Parathyroid adenoma (tissue), 2 donors: Measurements from ENCODE around the gene FARS2.
"Not testable (repeated sequence)": the region's sequence is repeated elsewhere in the genome, so short reads cannot be mapped to it uniquely, and the experiment has no call there.

Experiments used
- H2AFZ ChIP-seq: fragments of 300-600 bp; sonication (generic); one replicate; pipeline ENCODE4 v1.7.0; 2017; ENCODE audit warnings: antibody characterized with exemption, mild to moderate bottlenecking
- H3K27ac ChIP-seq: fragments of 300-600 bp; sonication (generic); one replicate; pipeline ENCODE4 v1.7.0; 2017
- H3K27me3 ChIP-seq: fragments of 300-600 bp; sonication (generic); one replicate; pipeline ENCODE4 v1.7.0; 2017; ENCODE audit warnings: low read length; ENCODE audit not compliant: control insufficient read depth, insufficient read depth
- H3K36me3 ChIP-seq: fragments of 300-600 bp; sonication (generic); one replicate; pipeline ENCODE4 v1.7.0; 2017; ENCODE audit warnings: low read length; ENCODE audit not compliant: control insufficient read depth, insufficient read depth
- H3K4me1 ChIP-seq: fragments of 300-600 bp; sonication (generic); one replicate; pipeline ENCODE4 v1.7.0; 2017; ENCODE audit warnings: control low read depth
- H3K4me2 ChIP-seq: fragments of 300-600 bp; sonication (generic); one replicate; pipeline ENCODE4 v1.7.0; 2017; ENCODE audit warnings: low read length
- H3K4me3 ChIP-seq: fragments of 300-600 bp; sonication (generic); one replicate; pipeline ENCODE4 v1.7.0; 2017; ENCODE audit warnings: low read depth, low read length
- H3K79me2 ChIP-seq: fragments of 300-600 bp; sonication (generic); one replicate; pipeline ENCODE4 v1.7.0; 2017; ENCODE audit warnings: control low read depth
- H3K9ac ChIP-seq: fragments of 300-600 bp; sonication (generic); one replicate; pipeline ENCODE4 v1.7.0; 2017; ENCODE audit warnings: mild to moderate bottlenecking
- H3K9me3 ChIP-seq: fragments of 300-600 bp; sonication (generic); one replicate; pipeline ENCODE4 v1.7.0; 2017; ENCODE audit warnings: low read length; ENCODE audit not compliant: control insufficient read depth
- TF ChIP-seq, protein P1 (sequence below): fragments of 300-600 bp; sonication (generic); IDR thresholded peaks from one replicate; pipeline ENCODE4 v1.7.0; 2017; ENCODE audit warnings: antibody characterized with exemption, mild to moderate bottlenecking
- donor health status: primary hyperparathyroidism.

Gene FARS2

DNA sequence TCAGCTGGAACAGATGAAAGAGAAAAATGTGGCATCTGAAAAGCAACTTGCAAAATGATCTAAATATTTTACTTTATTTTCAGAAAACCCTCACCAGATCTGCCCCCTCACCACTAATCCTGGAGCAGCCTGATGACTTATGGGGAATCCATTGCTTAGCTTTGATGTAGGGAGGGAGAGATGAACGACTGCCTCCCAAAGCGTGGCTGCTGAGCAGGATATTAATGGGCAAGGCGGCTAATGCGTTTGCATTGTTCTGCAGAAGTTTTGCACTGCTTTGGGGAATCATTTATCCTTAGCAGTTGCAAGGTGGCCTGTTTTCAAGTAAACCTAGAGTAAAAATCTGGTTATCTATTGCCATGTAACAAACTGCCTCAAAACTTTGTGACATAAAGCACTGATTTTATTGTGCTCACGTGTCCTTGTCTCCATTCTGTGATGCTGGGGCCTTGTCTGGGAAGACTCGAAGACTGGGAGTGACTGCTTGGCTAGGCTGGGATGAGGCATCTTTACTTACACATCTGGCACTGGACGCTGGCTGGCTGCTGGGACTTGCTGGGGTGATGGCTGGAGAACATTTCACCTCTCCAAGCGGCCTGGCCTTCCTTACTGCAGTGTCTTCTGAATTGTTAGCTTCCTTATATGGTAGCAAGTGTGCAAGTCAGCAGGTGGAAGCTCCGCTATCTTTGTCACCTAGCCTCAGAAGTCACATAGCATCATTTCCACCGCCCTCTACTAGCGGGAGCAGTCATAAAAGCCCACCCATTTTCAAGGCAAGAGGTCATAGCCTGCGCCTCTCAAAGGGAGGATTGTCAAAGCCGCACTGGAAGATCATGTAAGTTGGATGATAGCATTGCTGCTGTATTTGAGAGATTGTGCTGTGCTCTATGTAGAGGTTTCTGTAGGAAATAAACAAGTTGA lies 432.2 kb downstream of the FARS2 start:
- Histone ChIP-seq H3K4me2 (no peak overlapping the region), H3K9me3 (no peaks in the 10 kb centered on the region), H2AFZ (no peak overlapping the region), H3K27me3 (no peaks in the 10 kb centered on the region), H3K79me2 (no peaks in the 10 kb centered on the region), H3K4me1 (peaks cover 4% of the 10 kb centered on the region), H3K9ac (no peak overlapping the region), H3K4me3 (no peak overlapping the region), H3K36me3 (no peaks in the 10 kb centered on the region), H3K27ac (no peak overlapping the region)
- TF ChIP-seq, protein P1, sequence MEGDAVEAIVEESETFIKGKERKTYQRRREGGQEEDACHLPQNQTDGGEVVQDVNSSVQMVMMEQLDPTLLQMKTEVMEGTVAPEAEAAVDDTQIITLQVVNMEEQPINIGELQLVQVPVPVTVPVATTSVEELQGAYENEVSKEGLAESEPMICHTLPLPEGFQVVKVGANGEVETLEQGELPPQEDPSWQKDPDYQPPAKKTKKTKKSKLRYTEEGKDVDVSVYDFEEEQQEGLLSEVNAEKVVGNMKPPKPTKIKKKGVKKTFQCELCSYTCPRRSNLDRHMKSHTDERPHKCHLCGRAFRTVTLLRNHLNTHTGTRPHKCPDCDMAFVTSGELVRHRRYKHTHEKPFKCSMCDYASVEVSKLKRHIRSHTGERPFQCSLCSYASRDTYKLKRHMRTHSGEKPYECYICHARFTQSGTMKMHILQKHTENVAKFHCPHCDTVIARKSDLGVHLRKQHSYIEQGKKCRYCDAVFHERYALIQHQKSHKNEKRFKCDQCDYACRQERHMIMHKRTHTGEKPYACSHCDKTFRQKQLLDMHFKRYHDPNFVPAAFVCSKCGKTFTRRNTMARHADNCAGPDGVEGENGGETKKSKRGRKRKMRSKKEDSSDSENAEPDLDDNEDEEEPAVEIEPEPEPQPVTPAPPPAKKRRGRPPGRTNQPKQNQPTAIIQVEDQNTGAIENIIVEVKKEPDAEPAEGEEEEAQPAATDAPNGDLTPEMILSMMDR: no peak

- H3K27ac ChIP-seq: no peak overlapping the region
These were observed 434.2 kb downstream of the FARS2 start for GRCh38 chr6:5695260-5696245.

DNA sequence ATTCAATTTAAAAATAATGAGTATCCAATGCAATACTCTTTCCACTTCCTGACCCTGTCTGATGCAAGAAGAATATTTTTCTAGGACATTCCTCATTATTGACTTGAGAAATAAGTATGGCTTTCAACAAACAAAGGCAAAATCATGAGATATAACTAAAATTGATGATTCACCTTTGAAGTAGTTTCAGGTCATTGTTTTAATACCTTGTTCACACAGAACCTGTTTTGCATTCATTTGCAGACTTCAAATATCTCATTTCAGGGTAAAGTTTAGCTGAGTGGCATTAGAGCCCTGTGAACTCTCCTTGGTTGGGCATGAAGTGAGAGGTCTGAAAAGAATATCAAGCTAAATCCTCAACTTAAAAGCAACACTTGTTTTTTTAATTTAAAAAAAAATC lies 436.2 kb downstream of the FARS2 start:
- Histone ChIP-seq H3K9ac (no peak overlapping the region), H3K4me2 (no peak overlapping the region), H2AFZ (no peak overlapping the region), H3K4me3 (no peak overlapping the region), H3K27ac (no peak overlapping the region), H3K9me3 (no peaks in the 10 kb centered on the region), H3K27me3 (no peaks in the 10 kb centered on the region), H3K79me2 (peaks cover 3% of the 10 kb centered on the region), H3K36me3 (no peaks in the 10 kb centered on the region), H3K4me1 (peaks cover 4% of the 10 kb centered on the region)
- TF ChIP-seq, protein P1: no peak

More at GRCh38 chr6:5695260-5696245, 434.2 kb downstream of the FARS2 start:
- peaks cover under 1% of the 10 kb centered on the region for H3K79me2 ChIP-seq
- H3K27me3 ChIP-seq: no peaks in the 10 kb centered on the region
- no peak overlapping the region for H3K4me3 ChIP-seq
- H3K36me3 ChIP-seq: no peaks in the 10 kb centered on the region
- no peak overlapping the region for H3K9ac ChIP-seq
- no peak overlapping the region for H2AFZ ChIP-seq
- TF ChIP-seq, protein P1: no peak
- H3K9me3 ChIP-seq: no peaks in the 10 kb centered on the region
- H3K4me2 ChIP-seq: no peak overlapping the region
- peaks cover 4% of the 10 kb centered on the region for H3K4me1 ChIP-seq

DNA sequence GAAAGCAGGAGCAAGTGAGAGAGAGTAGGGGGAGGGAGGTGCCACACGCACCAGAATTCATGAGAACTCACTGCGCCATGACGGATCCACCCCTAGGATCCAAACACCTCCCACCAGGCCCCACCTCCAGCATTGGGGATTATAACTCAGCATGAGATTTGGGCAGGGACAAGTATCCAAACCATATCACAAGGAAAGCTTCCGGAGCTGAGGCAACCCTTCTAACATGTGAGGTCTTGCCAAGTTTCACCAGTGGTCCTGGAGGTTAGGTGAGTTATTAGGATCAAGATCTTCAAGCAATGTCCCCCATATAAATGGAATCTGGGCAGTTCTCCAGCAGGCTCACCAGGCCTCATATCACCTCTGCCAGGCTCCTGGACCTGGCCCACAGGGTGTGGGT lies 437.0 kb downstream of the FARS2 start:
- Histone ChIP-seq H3K4me3 (no peak overlapping the region), H3K4me1 (peaks cover 4% of the 10 kb centered on the region), H3K27ac (no peak overlapping the region), H3K79me2 (peaks cover 3% of the 10 kb centered on the region), H3K9ac (no peak overlapping the region), H2AFZ (no peak overlapping the region), H3K4me2 (no peak overlapping the region), H3K36me3 (no peaks in the 10 kb centered on the region), H3K9me3 (no peaks in the 10 kb centered on the region), H3K27me3 (no peaks in the 10 kb centered on the region)
- TF ChIP-seq, protein P1: no peak

DNA sequence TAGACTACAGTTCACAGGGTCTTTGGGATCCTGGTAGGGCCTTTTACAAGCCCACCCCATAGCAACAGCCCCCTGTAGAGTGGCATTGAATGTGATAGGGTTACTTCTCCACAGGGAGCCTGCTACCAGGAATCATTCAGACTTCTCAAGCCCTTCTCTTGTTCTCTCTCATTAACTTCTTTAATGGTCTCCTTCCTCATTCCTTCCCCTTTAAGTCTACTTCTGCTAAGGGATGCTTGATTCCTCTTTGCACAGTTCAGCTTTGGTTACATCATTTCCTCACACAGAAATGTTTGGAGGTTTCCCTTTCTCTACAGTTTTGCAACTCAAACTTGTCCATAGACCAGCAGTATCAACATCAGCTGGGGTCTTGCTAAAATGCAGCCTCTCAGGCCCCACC lies 437.8 kb downstream of the FARS2 start:
- H3K4me3 ChIP-seq, H3K27me3 ChIP-seq, H3K79me2 ChIP-seq, H3K4me1 ChIP-seq, H3K9me3 ChIP-seq, H3K9ac ChIP-seq, H3K36me3 ChIP-seq, H3K27ac ChIP-seq, H3K4me2 ChIP-seq, H2AFZ ChIP-seq: not testable (repeated sequence)
